MCF 10A (cell line): ENCODE results near the gene CRK. TPM values are rescaled to one million over a fixed set of nuclear protein-coding genes. Genes with fewer than 3 reads are reported as not detected.
"Not testable (repeated sequence)": the region's sequence is repeated elsewhere in the genome, so short reads cannot be mapped to it uniquely, and the experiment has no call there.

Experiments
- BruUV-seq: library from RNA; stranded (reverse); fragments of 400-500 nt; replicated peaks from 2 replicates; lab custom pipeline; 2021; lab: Mats Ljungman, UMichigan
- CTCF ChIA-PET: fragments of 300-600 bp; sonication (Branson Sonifier 250); formaldehyde crosslinking; extraction: SDS; loops from one replicate; lab custom pipeline; 2021; ENCODE audit warnings: antibody characterized with exemption, inconsistent platforms; lab: Yijun Ruan, JAX
- POLR2A ChIA-PET: fragments of 300-600, 350-650 bp; sonication (Branson Sonifier 250); formaldehyde crosslinking; extraction: SDS; loops from one replicate; lab custom pipeline; 2020; ENCODE audit warnings: antibody characterized with exemption, inconsistent platforms; lab: Yijun Ruan, JAX
- DNase-seq: peaks from one replicate; pipeline ENCODE4 v3.0.0-alpha.2; 2018; ENCODE audit not compliant: unreplicated experiment
- H3K27ac Mint-ChIP-seq: one replicate; pipeline ENCODE4 v1.8.0; 2022; ENCODE audit warnings: mild to moderate bottlenecking, low read depth, mixed read lengths; ENCODE audit not compliant: unreplicated experiment
- H3K27me3 Mint-ChIP-seq: one replicate; pipeline ENCODE4 v1.8.0; 2022; ENCODE audit warnings: mixed read lengths; ENCODE audit not compliant: insufficient read depth, unreplicated experiment
- H3K36me3 Mint-ChIP-seq: one replicate; pipeline ENCODE4 v1.8.0; 2022; ENCODE audit warnings: mild to moderate bottlenecking, moderate library complexity, mixed read lengths; ENCODE audit not compliant: insufficient read depth, unreplicated experiment
- H3K4me1 Mint-ChIP-seq: one replicate; pipeline ENCODE4 v1.8.0; 2022; ENCODE audit warnings: mixed read lengths; ENCODE audit not compliant: insufficient read depth, unreplicated experiment
- H3K4me3 Mint-ChIP-seq: one replicate; pipeline ENCODE4 v1.8.0; 2022; ENCODE audit warnings: mild to moderate bottlenecking, moderate library complexity, mixed read lengths; ENCODE audit not compliant: unreplicated experiment
- H3K9me3 Mint-ChIP-seq: one replicate; pipeline ENCODE4 v1.8.0; 2022; ENCODE audit warnings: mixed read lengths; ENCODE audit not compliant: unreplicated experiment
- CTCF ChIP-seq: fragments of 200-600 bp; IDR thresholded peaks from one replicate; pipeline ENCODE4 v1.8.0; 2022; ENCODE audit warnings: antibody characterized with exemption, mild to moderate bottlenecking; ENCODE audit not compliant: unreplicated experiment
- intact Hi-C: fragments of 100-400 bp; cut with micrococcal nuclease; formaldehyde crosslinking; loops from 2 replicates; pipeline ENCODE4 v1.14.1; 2022
- total RNA-seq: library from RNA; stranded (reverse); gene quantifications from 2 replicates; pipeline ENCODE4 v1.2.3, GENCODE V29; 2022

Gene CRK
- total RNA-seq, 1 experiment from 2014 or later, result 70.6 TPM

GRCh38 chr17:1452836-1453235, 3.2 kb downstream of the CRK start:
- intact Hi-C loops, result no loop called here
- H3K36me3 Mint-ChIP-seq, result peaks cover 41% of the 10 kb centered on the region
- no peak for DNase-seq
- ChIA-PET POLR2A (interaction anchor here (0.6 to 4.8 kb wide), 3 partner anchors 64 to 91 kb away, joined by 3 to 46 read pairs (median 25); partner anchors contain the start of gene INPP5K), CTCF (interaction anchor here (0.6 to 1.7 kb wide), 5 partner anchors 15 to 114 kb away, joined by 3 to 6 read pairs (median 4); no protein-coding TSS in a partner anchor)
- no peaks in the 10 kb centered on the region for H3K27me3 Mint-ChIP-seq
- BruUV-seq, result no TSS peak
- TF ChIP-seq CTCF, result no peak
- no peaks in the 10 kb centered on the region for H3K9me3 Mint-ChIP-seq
- H3K27ac Mint-ChIP-seq, result peak overlapping the region; percentile 59
- H3K4me3 Mint-ChIP-seq, result no peak overlapping the region
- peaks cover 13% of the 10 kb centered on the region for H3K4me1 Mint-ChIP-seq

GRCh38 chr17:1450261-1450660, 5.8 kb downstream of the CRK start:
- Mint-ChIP-seq H3K36me3 (peaks cover 43% of the 10 kb centered on the region), H3K4me1 (peaks cover 13% of the 10 kb centered on the region)
- H3K4me3 Mint-ChIP-seq, DNase-seq, intact Hi-C loops, H3K9me3 Mint-ChIP-seq, H3K27me3 Mint-ChIP-seq, H3K27ac Mint-ChIP-seq, BruUV-seq: not testable (repeated sequence)
- ChIA-PET POLR2A (interaction anchor here (1.7 to 1.8 kb wide), 2 partner anchors 10 to 66 kb away, joined by 4 to 7 read pairs; partner anchors contain the start of gene INPP5K), CTCF (interaction anchor here (0.6 to 0.9 kb wide), 3 partner anchors 12 to 128 kb away, joined by 3 to 5 read pairs (median 4); partner anchors contain the start of gene INPP5K)

- ChIA-PET CTCF (interaction anchor here (0.9 kb wide), 1 partner anchor 12 kb away, joined by 5 read pairs; no protein-coding TSS in a partner anchor), POLR2A (interaction anchor here (1.7 to 1.8 kb wide), 2 partner anchors 9 to 67 kb away, joined by 4 to 7 read pairs; partner anchors contain the start of gene INPP5K)
- DNase-seq, result no peak
- TF ChIP-seq CTCF, result no peak
- H3K4me3 Mint-ChIP-seq, result no peak overlapping the region
- no peaks in the 10 kb centered on the region for H3K27me3 Mint-ChIP-seq
- H3K36me3 Mint-ChIP-seq, result peaks cover 47% of the 10 kb centered on the region
- no TSS peak for BruUV-seq
- intact Hi-C loops, result no loop called here
- H3K4me1 Mint-ChIP-seq, result peaks cover 8% of the 10 kb centered on the region
- H3K27ac Mint-ChIP-seq, result no peak overlapping the region
- H3K9me3 Mint-ChIP-seq, result no peaks in the 10 kb centered on the region
Observed at GRCh38 chr17:1449412-1449967, 6.5 kb downstream of the CRK start.

- Mint-ChIP-seq H3K9me3 (no peaks in the 10 kb centered on the region), H3K27ac (no peak overlapping the region), H3K4me3 (no peak overlapping the region), H3K4me1 (peaks cover 5% of the 10 kb centered on the region), H3K27me3 (no peaks in the 10 kb centered on the region), H3K36me3 (peaks cover 42% of the 10 kb centered on the region)
- intact Hi-C loops, result no loop called here
- ChIA-PET CTCF (interaction anchor here (0.6 kb wide), 2 partner anchors 67 to 87 kb away, joined by 4 to 5 read pairs; no protein-coding TSS in a partner anchor), POLR2A (no interaction called here)
- TF ChIP-seq CTCF, result no peak
- no peak for DNase-seq
- no TSS peak for BruUV-seq
Observed at GRCh38 chr17:1447052-1447451, 9.0 kb downstream of the CRK start.
